HG03196 (cell line): ENCODE measurements around the gene SMOC1.

Source experiments
- ATAC-seq: cut with Tn5 transposase; IDR thresholded peaks from one replicate; pipeline ENCODE4 v1.9.1; 2021; ENCODE audit not compliant: unreplicated experiment

SMOC1 gene

DNA sequence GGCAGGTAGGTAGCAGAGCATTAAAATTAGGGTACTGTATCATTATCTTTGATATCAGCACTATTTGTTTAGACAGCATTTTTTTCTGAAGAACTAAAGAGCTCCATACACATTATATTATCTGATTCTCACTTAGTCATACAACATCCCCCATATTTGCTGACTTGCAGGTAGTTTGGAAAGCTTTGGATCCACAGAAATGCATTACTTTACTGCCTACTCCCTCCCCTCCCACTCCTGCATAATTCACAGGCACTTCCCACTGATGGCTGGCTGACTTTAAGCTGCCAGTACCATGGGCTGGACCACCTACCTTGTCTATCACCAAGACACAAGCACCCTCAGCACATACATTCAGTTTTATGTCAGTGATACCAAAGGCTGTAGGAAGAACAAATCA is 199.1 kb downstream of the SMOC1 start:
- no peak for ATAC-seq

DNA sequence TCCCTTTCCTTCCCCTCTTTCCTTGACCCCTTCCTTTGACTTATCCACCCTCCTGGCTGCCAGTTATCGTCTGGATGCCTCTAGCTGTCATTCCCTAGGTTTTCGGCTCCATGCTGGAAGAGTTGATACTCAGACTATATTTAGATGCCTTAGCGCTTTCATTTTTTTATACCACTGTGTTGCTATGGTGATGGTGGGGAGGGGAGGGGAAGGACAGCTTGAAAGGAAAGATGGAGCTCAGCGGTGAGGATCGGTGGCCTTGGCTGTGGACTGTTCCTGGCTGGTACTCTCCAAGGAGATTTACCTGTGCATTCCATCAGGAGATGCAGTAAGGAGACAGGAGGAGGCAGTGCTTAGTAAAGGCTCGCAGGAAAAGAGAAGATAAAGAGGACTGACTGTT is 200.9 kb downstream of the SMOC1 start:
- ATAC-seq: no peak
